Measurements from ENCODE around the gene CNOT3. TPM values are rescaled to one million over a fixed set of nuclear protein-coding genes. Genes with fewer than 3 reads are reported as not detected.

CNOT3 gene
- total RNA-seq, 2 donors from 2014 or later = 20.8 to 28.1 TPM

DNA sequence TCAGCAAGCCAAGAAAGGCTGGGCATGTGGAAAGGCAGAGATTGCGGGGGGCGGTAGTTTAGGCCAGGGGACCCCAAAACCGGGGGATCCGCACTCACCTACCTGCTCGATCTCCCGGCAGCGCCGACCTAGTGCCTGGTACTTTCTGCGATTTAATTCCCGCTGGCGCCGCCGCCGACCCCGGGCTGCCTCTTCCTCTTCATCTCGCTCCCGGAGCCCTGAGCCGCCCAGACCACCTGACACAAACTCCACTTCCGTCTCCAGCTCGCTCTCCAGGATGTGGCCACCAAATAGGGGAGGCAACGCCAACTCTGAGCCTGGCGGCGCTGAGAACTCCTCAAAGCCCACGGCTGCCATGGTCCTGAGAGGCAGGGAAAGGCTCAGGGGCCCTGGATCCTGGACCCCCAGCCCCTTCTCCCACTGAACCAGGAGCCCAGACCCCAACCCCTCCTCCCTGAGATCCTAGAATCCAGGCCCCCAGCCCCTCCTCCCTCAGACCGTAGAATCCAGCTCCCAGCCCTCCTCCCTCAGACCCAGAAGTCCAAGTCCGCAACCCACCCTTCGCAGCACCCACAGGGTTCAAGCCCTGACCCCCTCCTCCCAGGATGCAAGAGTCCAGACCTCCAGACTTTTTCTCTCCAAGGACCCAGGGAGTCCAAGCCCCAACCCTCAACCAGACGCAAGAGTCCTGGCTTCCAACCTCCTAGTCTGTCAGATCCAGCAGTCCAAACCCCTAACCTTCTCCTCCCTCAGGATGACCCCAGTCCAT, 23.0 kb upstream of the CNOT3 start:
- ATAC-seq (ENCODE audit: insufficient number of reproducible peaks, low FRiP score, low read depth) = no peak
- Histone ChIP-seq H3K9me3 (no peaks in the 10 kb centered on the region), H3K27ac (peak overlapping the region in 1 of 2 donors; percentile 71), H3K4me1 (ENCODE audit: control insufficient read depth in 1 of 2, low read depth in 2 of 2) (peaks cover 18 to 29% of the 10 kb centered on the region in 2 donors), H3K4me3 (peak overlapping the region; percentile 78), H3K27me3 (replicated peaks; ENCODE audit: insufficient read depth) (no peaks in the 10 kb centered on the region), H3K36me3 (peaks cover 25% of the 10 kb centered on the region)
- TF ChIP-seq, protein P1, sequence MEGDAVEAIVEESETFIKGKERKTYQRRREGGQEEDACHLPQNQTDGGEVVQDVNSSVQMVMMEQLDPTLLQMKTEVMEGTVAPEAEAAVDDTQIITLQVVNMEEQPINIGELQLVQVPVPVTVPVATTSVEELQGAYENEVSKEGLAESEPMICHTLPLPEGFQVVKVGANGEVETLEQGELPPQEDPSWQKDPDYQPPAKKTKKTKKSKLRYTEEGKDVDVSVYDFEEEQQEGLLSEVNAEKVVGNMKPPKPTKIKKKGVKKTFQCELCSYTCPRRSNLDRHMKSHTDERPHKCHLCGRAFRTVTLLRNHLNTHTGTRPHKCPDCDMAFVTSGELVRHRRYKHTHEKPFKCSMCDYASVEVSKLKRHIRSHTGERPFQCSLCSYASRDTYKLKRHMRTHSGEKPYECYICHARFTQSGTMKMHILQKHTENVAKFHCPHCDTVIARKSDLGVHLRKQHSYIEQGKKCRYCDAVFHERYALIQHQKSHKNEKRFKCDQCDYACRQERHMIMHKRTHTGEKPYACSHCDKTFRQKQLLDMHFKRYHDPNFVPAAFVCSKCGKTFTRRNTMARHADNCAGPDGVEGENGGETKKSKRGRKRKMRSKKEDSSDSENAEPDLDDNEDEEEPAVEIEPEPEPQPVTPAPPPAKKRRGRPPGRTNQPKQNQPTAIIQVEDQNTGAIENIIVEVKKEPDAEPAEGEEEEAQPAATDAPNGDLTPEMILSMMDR (IDR thresholded peaks at IDR 0.05) = no peak
- DNase-seq (ENCODE audit: low spot score) = no peak

DNA sequence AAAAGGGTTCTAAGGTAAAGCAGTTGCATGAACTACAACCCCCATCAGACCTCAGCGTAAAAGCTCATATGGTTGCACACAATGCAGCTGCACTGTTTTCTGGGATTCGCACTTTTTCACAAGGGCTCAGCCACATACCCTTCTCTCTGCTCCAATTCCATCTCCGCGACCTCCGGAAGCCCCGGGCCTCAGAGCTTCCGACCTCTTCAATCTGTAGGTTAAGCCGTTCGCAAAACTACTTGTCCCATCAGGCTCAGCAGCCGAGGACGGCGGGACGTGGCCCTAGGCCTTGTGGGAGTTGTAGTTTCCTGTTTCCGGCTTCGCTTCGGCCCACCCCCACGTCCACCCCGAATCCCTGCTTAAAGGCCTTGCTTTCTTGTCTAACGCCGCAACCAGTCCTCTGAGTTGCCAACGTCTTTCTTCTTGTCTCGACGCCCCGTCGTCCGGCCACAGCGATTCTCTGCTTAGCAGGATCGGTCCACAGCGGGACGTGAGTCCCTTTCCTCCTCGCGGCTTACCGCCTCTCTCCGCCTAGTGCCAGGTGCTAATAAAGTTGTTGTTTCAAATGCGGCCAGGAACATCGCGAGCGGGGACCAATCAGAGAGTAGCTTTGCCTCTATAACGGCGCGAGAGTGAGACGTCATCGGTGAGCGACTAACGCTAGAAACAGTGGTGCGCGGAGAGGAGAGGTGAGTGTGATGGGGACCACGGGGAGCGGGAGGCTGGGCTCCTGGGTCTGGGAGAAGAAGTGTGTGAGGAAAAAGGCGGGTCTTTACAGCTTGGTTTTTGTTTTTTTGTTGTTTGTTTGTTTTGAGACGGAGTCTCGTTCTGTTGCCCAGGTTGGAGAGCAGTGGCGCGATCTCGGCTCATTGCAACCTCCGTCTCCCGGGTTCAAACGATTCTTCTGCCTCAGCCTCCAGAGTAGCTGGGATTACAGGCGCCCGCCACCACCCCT, 22.2 kb upstream of the CNOT3 start, which contains the start of the genes PRPF31 and TFPT:
Gene PRPF31, plus strand, starts transcription at position 646 of the 955 bp plus-strand sequence. CDS start 2,525 bp downstream, outside the sequence.
Gene TFPT, minus strand, starts transcription at position 549 of the 955 bp plus-strand sequence. Its CDS starts 388 bp downstream, at position 161.
- Histone ChIP-seq H3K36me3 (peaks cover 26% of the 10 kb centered on the region), H3K9me3 (no peaks in the 10 kb centered on the region)

DNA sequence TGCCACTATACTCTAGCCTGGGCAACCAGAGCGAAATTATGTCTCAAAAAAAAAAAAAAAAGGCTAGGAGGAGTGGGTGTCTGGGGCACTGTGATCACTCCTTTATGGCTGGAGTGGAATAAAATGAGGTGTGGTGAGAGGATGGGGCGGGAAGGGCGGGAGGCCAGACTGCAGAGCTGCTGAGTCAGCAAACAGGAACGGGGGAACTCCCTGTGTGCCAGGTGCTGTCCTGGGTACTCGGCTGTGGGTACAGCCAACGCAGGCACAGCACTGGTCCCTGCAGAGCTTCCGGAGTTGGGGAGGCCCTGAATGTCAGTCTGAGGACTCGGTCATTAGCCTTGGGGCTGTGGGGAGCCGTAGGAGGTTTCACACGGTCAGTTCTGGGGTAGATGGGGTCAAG, 16.3 kb upstream of the CNOT3 start:
- Histone ChIP-seq H3K27me3 (replicated peaks; ENCODE audit: insufficient read depth) (no peaks in the 10 kb centered on the region), H3K27ac (no peak overlapping the region), H3K4me3 (no peak overlapping the region), H3K4me1 (ENCODE audit: control insufficient read depth in 1 of 2, low read depth in 2 of 2) (peaks cover 4 to 11% of the 10 kb centered on the region in 2 donors), H3K9me3 (no peaks in the 10 kb centered on the region), H3K36me3 (peaks cover 69% of the 10 kb centered on the region)
- TF ChIP-seq, protein P1 (IDR thresholded peaks at IDR 0.05) = no peak
- DNase-seq (ENCODE audit: low spot score) (no peak), ATAC-seq (ENCODE audit: insufficient number of reproducible peaks, low FRiP score, low read depth) (no peak)

More for the DNA sequence above, 22.2 kb upstream of the CNOT3 start, which contains the start of the genes PRPF31 and TFPT:
- peak; percentile 97 for DNase-seq (ENCODE audit: low spot score)
- H3K4me3 ChIP-seq = peak within 1 kb of the TSS; percentile 78
- TF ChIP-seq, protein P1 (IDR thresholded peaks at IDR 0.05) = no peak
- peak within 1 kb of the TSS; percentile 71 to 87 for H3K27ac ChIP-seq
- H3K27me3 ChIP-seq (replicated peaks; ENCODE audit: insufficient read depth) = no peaks in the 10 kb centered on the region
- peak; percentile 94 for ATAC-seq (ENCODE audit: insufficient number of reproducible peaks, low FRiP score, low read depth)
- H3K4me1 ChIP-seq (ENCODE audit: control insufficient read depth in 1 of 2, low read depth in 2 of 2) = peaks cover 18 to 29% of the 10 kb centered on the region in 2 donors

DNA sequence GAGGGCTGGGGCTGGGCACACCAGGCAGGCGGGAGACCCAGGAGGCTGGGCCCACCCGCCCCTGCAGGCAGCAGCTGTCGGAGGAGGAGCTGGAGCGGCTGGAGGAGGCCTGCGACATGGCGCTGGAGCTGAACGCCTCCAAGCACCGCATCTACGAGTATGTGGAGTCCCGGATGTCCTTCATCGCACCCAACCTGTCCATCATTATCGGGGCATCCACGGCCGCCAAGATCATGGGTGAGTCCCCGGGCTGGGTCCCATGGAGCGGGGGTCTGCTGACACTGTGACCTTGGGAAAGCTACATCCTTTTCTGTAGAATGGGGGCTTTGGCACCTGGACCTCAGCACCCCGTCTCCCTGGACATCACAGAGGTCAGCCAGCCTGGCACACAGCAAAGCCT, 13.9 kb upstream of the CNOT3 start:
- Histone ChIP-seq H3K4me3 (no peak overlapping the region), H3K27me3 (replicated peaks; ENCODE audit: insufficient read depth) (no peaks in the 10 kb centered on the region), H3K9me3 (no peaks in the 10 kb centered on the region), H3K36me3 (peaks cover 87% of the 10 kb centered on the region), H3K4me1 (ENCODE audit: control insufficient read depth in 1 of 2, low read depth in 2 of 2) (no peaks in the 10 kb centered on the region), H3K27ac (no peak overlapping the region)
- no peak for ATAC-seq (ENCODE audit: insufficient number of reproducible peaks, low FRiP score, low read depth)
- TF ChIP-seq, protein P1 (IDR thresholded peaks at IDR 0.05) = no peak
- DNase-seq (ENCODE audit: low spot score) = no peak

Measured in thoracic aorta (tissue), 2 donors.